DOHH2 (cell line): ENCODE measurements around the gene SETD1A.

ENCODE experiments used
- EZH2phosphoT487 ChIP-seq: fragments of 200-600 bp; sonication (generic); IDR thresholded peaks from 2 replicates; pipeline ENCODE4 v1.6.1; 2017; ENCODE audit warnings: borderline replicate concordance, mild to moderate bottlenecking, antibody characterized with exemption, low read length, moderate library complexity, mixed read lengths
- TF ChIP-seq, protein P1 (sequence below): fragments of 200-600 bp; sonication (generic); IDR thresholded peaks from one replicate; pipeline ENCODE4 v1.5.1; 2014; ENCODE audit warnings: antibody characterized with exemption, mild to moderate bottlenecking, low read depth, low read length; ENCODE audit not compliant: poor library complexity, severe bottlenecking

DNA sequence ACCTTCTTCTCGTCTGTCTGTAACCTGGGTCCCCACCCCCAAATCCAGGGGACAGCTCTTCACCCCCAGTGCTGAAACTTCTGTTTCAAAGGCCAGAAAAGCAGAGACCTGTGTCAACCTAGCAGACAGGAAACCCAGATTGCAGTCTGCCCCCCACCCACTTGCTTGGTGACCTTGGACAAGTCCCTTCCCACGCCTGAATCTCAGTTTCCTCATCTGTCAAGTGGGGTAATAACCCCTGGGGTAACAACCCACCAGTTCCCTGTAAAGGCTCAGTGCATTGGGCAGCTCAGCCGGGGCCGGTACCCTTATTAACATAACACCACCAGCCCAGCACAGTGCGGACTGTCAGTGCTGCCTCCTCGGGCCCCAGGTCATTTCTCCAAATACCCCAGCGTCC lies 51.6 kb downstream of the SETD1A start:
- TF ChIP-seq, protein P1, sequence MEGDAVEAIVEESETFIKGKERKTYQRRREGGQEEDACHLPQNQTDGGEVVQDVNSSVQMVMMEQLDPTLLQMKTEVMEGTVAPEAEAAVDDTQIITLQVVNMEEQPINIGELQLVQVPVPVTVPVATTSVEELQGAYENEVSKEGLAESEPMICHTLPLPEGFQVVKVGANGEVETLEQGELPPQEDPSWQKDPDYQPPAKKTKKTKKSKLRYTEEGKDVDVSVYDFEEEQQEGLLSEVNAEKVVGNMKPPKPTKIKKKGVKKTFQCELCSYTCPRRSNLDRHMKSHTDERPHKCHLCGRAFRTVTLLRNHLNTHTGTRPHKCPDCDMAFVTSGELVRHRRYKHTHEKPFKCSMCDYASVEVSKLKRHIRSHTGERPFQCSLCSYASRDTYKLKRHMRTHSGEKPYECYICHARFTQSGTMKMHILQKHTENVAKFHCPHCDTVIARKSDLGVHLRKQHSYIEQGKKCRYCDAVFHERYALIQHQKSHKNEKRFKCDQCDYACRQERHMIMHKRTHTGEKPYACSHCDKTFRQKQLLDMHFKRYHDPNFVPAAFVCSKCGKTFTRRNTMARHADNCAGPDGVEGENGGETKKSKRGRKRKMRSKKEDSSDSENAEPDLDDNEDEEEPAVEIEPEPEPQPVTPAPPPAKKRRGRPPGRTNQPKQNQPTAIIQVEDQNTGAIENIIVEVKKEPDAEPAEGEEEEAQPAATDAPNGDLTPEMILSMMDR: no peak
- TF ChIP-seq EZH2phosphoT487: no peak
